Lower leg skin (tissue), 4 donors: Measurements from ENCODE around the gene RCHY1. TPM values are rescaled to one million over a fixed set of nuclear protein-coding genes. Genes with fewer than 3 reads are reported as not detected.

Experiments used
- DNase-seq, 2 donors: peaks; one replicate each; pipeline ENCODE4 v3.0.0-alpha.2; 2019; ENCODE audit warnings: low spot score in 2 of 2
- H3K4me3 ChIP-seq: fragments of 200-600 bp; sonication (generic); 2 replicates; pipeline ENCODE4 v1.5.1; 2017; ENCODE audit warnings: mild to moderate bottlenecking, low read depth; ENCODE audit not compliant: poor library complexity, severe bottlenecking
- POLR2A ChIP-seq, 2 donors: fragments of 450-650 bp; IDR thresholded peaks; one replicate each; pipeline ENCODE4 v1.6.1; 2016 to 2017; ENCODE audit warnings: antibody characterized with exemption in 2 of 2, mild to moderate bottlenecking in 1 of 2, moderate library complexity in 1 of 2
- WGBS, 2 donors: methylation state at CpG; one replicate each; pipeline ENCODE4 v1.1.5; 2018; 5-methylcytosine and 5-hydroxymethylcytosine counted together
- intact Hi-C: fragments of 100-400 bp; cut with DNase I; formaldehyde crosslinking; loops from one replicate; pipeline ENCODE4 v1.15.0; 2023; ENCODE audit warnings: low total_unique reads
- total RNA-seq, 4 donors: library from RNA; depleted of rRNA; stranded (reverse); fragments of >200 nt; gene quantifications; one replicate each; pipeline ENCODE4 v1.1.0, GENCODE V29; 2016
- TF ChIP-seq, protein P1 (sequence below), 3 donors: fragments of 450-650 bp; IDR thresholded peaks; one replicate each; pipeline ENCODE4 v1.5.1; 2016; ENCODE audit warnings: antibody characterized with exemption in 3 of 3, mild to moderate bottlenecking in 3 of 3, moderate library complexity in 2 of 3

Gene RCHY1
- total RNA-seq: 10 to 100 TPM in 3 of 4 donors, 1 to 10 TPM in 1; 9.3 to 28.2 (median 16.8) TPM

DNA sequence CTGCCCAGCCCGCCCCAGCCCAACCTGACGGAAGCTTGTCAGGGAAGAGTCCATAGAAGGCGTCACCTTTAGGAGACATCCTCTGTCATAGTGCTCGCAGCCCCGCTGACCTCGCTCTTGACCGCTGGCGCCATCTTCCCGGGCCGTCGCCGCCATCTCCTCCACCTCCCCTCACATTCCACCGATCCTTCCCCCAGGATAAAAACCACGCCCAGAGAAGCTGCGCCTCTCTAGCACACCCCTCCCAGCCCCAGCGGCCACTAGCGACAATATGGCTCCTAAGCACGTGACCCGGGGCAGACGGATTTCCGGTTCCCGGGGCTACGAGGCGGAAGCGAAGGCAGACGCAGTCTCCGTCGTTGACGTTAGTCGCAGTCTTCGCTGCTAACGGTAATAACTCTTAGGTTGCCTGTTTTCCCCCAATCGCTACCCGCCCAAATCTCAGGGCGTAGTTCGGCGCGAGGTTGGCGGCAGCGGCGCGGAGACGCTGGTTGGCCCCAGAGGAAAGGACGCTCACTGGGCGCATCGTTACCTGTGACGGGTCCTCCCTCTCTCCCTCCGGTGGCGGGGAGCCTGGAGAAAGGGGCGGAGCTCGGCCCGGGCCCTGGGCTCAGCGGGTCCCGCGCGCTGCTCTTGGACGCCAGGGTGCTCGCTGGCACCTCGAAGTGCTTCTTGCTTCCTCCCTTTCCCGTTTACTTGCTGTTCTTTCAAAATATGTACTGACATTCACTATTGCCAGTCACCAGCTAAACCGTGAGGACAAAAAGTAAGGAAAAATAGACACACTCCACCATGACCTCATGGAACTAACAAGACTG lies at the start of gene RCHY1, which contains the start of gene THAP6:
Gene RCHY1 (minus strand): TSS at position 273 of the 818 bp plus-strand sequence. CDS start 117 bp downstream, at position 156.
Gene THAP6 (plus strand): TSS at position 343 of the 818 bp plus-strand sequence. CDS start 980 bp downstream, outside the sequence.
- intact Hi-C loops: no loop called here
- peak within 1 kb of the TSS; percentile 70 for H3K4me3 ChIP-seq
- WGBS, 2 donors: 0% methylated on average over 55 to 60 of the region's 61 CpGs

DNA sequence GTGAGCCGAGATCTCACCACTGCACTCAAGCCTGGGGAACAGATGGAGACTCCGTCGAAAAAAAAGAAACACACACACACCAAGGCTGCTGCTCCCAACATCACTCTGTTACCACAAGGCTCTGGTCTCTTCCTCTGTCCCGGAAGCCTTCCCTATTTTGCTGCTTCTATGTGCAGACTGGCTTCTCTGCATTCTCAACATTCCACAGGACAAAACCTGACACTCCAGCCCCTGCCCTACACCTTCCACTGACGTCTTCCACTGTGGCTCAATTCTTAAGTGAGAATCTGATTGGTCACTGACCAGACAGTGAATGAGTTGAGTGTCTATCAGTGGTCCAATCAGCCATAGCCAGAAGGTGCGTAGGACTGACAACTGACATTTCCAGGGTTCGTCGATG lies 47.6 kb upstream of the RCHY1 start:
- DNase-seq: no peak
- intact Hi-C loops: no loop called here
- H3K4me3 ChIP-seq: no peak overlapping the region
- no peak for TF ChIP-seq POLR2A (IDR thresholded peaks at IDR 0.05)
- TF ChIP-seq, protein P1, sequence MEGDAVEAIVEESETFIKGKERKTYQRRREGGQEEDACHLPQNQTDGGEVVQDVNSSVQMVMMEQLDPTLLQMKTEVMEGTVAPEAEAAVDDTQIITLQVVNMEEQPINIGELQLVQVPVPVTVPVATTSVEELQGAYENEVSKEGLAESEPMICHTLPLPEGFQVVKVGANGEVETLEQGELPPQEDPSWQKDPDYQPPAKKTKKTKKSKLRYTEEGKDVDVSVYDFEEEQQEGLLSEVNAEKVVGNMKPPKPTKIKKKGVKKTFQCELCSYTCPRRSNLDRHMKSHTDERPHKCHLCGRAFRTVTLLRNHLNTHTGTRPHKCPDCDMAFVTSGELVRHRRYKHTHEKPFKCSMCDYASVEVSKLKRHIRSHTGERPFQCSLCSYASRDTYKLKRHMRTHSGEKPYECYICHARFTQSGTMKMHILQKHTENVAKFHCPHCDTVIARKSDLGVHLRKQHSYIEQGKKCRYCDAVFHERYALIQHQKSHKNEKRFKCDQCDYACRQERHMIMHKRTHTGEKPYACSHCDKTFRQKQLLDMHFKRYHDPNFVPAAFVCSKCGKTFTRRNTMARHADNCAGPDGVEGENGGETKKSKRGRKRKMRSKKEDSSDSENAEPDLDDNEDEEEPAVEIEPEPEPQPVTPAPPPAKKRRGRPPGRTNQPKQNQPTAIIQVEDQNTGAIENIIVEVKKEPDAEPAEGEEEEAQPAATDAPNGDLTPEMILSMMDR (IDR thresholded peaks at IDR 0.05): no peak
- WGBS, 2 donors: 61 to 70% methylated on average over 8 of the region's 8 CpGs

More for the DNA sequence above, at the start of gene RCHY1, which contains the start of gene THAP6:
- peak; percentile 95 to 99 for DNase-seq
- peak in 1 of 2 donors; percentile 81 for TF ChIP-seq POLR2A (IDR thresholded peaks at IDR 0.05)
- TF ChIP-seq, protein P1 (IDR thresholded peaks at IDR 0.05): no peak

DNA sequence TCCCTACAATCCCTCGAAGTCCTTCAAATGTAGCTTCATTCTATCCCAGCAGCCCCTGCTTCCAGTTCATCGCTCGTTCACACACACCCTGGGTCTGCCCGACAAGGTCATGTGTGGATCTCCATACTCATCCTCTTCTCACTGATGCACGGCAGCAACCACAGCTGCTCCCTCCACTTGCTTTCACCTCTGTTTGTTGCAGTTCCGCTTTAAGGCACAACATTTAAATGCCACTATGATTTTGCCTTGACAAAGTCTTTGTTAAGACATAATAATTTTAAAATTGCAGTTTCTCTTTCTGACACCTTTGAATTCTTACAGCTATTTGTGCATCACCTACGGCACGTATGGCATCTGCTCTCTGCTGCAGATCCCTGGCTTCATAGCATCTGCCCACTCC lies 43.5 kb upstream of the RCHY1 start:
- WGBS, 2 donors: 85 to 88% methylated on average over 8 of the region's 8 CpGs

DNA sequence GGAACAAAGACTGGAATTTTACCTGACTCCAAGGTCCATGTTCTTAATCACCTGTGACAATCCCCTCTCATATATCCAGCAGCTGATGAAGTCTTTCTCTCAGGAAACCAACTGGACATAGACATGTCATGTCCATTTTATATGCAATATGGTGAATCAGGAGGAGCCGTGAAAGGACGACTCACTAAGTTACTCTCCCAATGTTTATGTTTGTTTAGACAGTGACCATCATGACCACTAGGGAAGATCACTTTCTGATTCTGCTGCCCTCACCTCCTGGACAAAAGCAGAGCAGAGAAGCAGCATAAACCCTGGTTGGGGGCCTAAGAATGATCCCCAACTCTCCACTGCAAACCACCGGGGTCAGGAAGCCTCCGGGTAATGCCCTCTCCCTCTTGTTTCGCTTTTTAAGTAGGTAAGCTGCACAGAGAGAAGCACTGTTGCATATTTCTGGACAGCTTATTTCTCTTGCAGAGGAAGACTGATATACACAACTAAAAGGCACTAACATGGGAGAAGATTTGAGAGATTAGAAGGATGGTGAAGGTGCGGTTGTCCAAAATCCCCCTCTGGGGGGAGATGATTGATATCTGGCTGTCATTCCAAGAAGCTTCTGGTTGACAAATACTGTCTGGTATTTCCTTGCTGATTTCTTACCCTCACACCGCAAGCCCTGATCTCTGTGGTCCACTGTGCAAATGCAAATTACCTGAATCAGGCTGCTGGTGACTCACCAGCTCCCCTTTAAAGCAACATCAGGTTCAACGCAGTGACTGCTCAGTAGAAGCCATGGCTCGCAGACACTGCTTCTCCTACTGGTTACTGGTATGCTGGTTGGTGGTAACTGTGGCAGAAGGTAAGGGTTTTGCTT lies 41.3 kb upstream of the RCHY1 start, which contains the start of gene ODAPH:
Gene ODAPH (plus strand): TSS at position 773 of the 871 bp plus-strand sequence. CDS start 17 bp downstream, at position 790.
- TF ChIP-seq, protein P1 (IDR thresholded peaks at IDR 0.05): no peak
- no peak for TF ChIP-seq POLR2A (IDR thresholded peaks at IDR 0.05)
- intact Hi-C loops: no loop called here
- no peak for DNase-seq

More for the DNA sequence above, 43.5 kb upstream of the RCHY1 start:
- no peak overlapping the region for H3K4me3 ChIP-seq
- intact Hi-C loops: no loop called here
- TF ChIP-seq POLR2A (IDR thresholded peaks at IDR 0.05): no peak
- TF ChIP-seq, protein P1 (IDR thresholded peaks at IDR 0.05): no peak
- no peak for DNase-seq

DNA sequence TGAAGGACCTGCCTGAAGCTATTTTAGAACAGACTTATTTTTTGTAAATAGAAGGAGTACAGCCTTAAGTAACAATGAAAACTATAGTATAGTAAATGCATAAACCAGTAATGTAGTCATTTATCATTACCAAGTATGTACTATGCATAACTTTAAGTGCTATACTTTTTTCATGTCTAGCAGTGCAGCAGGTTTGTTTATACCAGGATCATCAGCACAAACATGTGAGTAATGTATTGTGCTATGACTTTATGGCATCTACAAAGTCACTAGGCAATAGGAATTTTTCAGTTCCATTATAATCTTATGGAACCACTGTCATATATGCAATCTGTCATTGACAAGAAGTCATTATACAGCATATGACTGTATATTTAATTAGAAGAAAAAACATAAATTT lies 38.2 kb upstream of the RCHY1 start:
- no peak for TF ChIP-seq POLR2A (IDR thresholded peaks at IDR 0.05)
- TF ChIP-seq, protein P1 (IDR thresholded peaks at IDR 0.05): no peak
- no peak for DNase-seq
- intact Hi-C loops: no loop called here
- H3K4me3 ChIP-seq: no peak overlapping the region

More for the DNA sequence above, 41.3 kb upstream of the RCHY1 start, which contains the start of gene ODAPH:
- 61 to 63% methylated on average over 9 of the region's 9 CpGs for WGBS, 2 donors
- H3K4me3 ChIP-seq: no peak within 1 kb of the TSS
